SHP77 (cell line): ENCODE results near the gene TGFBR2.
"Not testable (repeated sequence)": the region's sequence is repeated elsewhere in the genome, so short reads cannot be mapped to it uniquely, and the experiment has no call there.

Experiments
- DNase-seq, 2 experiments: peaks; one replicate each; lab custom pipeline; 2025; lab: John Stamatoyannopoulos, UW

TGFBR2 gene

DNA sequence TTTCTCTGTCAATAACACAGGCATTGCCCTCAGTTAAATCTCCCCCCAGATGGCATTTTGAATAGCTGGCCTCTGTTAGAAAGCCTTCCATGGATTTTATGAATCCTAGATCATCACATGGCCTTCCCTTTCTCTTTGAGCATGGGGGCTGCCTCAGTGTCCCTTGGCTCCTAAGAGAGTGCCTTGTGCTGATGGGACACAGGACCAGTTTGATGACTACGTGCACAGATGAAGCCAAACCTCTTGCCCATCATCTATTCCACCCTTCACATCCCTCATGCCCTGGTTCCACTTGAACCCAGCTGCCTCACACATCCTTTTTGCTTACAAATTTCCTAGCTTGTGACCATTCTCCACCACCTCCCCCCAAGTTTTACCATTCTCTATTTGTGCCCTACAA is 12.9 kb downstream of the TGFBR2 start:
- DNase-seq = no peak

DNA sequence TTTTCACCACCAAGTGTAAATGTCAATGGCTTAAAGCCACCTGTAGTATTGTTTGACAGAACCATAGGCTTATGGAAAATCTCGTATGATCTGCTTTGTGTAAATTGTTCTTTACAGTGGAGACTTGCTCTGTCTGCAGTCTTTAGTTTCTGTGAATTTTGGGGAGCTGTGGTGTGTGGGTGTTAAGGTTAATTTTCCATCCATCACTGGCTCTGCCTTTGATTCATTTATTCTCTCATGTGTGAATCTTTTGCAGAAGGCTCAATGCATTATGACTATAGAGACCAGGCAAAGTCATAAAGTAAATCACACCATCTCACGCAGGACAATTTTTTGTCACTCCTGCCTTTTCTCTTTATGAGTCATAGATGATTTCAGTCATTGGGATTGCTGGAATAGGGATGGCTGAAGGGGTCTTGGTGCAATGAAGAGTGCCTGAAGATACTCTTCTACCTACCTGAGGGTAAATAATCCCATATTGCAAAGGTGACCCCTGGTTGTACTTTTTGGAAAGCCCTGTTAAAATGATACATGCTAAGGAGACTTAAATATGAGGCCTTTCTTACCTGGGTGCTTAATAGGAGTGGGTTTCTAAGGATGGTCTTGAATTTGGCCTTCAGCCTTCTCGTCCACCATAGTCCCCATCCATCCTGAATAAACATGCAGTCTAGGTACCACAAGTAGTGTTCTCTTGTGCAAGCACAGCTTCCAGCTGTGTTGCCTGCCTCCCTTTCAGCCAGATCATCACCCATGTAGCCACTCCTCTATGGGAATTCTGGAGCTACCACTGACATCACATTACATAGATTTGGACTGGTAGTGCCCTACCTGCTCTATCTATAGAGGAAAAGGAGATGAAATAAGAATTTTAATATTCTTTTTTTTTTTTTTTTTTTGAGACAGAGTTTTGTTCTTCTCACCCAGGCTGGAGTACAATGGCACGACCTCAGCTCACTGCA is 14.3 kb downstream of the TGFBR2 start:
- DNase-seq = no peak

DNA sequence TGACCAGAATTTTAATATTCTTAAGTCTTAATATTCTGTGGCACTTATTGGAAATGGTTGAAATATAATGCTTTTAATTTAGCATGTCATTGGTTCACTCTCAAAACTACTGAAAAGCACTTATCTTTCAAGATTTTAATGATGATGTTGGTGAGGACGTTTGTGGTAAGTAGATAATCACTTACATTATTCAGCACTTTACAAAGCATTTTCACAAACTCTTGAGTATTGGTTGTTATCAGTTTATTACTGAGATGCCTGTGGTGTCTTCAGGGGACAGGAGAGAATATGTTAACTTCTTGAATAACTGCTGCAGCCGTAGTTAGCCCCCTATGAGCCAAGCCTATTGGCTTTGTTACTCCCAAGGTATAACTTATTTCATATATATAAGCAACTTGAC is 15.2 kb downstream of the TGFBR2 start:
- DNase-seq = no peak

DNA sequence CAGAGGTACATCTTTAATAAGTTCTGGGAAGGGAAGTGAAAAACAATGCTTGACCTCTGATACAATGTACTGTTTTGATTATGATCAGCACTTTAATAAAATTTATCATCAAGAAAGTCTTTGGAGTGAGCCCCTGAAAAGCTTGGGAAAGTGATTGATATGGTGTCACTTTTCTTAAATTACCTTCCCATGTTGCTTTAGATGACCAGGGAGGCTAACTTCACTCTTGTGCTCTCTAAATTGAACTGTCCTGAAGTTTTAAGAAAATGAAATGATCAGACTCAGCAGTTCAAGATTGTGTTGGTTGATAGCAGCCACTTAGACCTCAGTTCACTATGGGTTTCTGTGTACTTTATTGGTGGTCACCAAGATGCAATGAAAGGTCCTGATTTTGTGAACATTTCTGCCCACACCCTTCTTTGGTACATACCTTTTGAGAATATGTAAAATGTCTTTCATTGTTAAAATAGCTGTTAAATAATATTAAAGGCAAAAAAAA is 15.7 kb downstream of the TGFBR2 start:
- no peak for DNase-seq

DNA sequence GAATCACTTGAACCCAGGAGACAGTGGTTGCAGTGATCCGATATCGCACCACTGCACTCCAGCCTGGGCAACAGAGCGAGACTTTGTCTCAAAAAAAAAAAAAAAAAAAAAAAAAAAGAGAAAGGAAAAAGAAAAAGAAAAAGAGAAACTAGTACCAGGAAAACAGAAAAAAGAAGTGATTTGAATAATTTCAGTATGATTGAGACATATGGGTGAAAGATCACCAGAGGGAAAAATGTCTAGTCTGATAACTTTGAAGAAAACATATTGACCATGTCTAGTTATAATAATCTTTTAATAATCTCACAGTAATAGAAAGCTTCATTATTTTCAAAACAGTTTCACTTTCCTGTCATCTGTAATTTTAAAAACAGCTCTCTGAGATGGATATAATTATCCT is 16.4 kb downstream of the TGFBR2 start:
- DNase-seq = no peak

DNA sequence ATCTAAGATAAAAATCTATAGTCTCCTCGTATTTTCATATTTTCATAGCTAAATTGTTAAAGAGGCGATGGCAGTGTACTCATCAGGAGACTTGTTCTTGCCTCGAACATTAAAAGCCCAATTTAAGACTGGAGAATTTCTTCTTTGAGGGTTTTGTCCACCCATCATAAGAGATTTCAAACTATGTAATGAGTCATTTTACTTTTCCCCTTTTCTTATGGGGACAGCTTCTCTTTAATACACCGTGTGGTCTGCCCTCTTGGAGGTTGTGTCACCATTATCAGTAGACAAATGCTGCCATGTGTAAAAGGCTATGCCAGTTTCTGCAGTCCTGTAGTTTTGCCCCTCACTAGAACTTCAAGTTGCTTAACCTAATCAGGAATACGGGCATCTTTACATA is 16.9 kb downstream of the TGFBR2 start:
- no peak for DNase-seq

DNA sequence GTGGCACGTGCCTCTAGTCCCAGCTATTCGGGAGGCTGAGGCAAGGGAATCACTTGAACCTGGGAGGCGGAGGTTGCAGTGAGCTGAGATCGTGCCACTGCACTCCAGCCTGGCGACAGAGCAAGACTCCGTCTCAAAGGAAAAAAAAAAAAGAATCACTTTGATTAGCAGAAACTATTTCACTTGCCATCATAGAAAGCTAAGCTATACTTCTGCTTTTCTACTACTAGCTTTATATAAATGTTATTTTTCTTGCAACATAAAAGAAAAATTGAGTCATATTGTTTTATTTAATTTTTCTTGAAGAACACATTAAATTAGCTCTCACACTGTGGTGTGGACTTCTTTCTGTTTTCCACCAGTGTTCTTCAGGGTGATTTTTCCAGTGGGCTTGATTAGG is 18.1 kb downstream of the TGFBR2 start:
- DNase-seq = not testable (repeated sequence)

DNA sequence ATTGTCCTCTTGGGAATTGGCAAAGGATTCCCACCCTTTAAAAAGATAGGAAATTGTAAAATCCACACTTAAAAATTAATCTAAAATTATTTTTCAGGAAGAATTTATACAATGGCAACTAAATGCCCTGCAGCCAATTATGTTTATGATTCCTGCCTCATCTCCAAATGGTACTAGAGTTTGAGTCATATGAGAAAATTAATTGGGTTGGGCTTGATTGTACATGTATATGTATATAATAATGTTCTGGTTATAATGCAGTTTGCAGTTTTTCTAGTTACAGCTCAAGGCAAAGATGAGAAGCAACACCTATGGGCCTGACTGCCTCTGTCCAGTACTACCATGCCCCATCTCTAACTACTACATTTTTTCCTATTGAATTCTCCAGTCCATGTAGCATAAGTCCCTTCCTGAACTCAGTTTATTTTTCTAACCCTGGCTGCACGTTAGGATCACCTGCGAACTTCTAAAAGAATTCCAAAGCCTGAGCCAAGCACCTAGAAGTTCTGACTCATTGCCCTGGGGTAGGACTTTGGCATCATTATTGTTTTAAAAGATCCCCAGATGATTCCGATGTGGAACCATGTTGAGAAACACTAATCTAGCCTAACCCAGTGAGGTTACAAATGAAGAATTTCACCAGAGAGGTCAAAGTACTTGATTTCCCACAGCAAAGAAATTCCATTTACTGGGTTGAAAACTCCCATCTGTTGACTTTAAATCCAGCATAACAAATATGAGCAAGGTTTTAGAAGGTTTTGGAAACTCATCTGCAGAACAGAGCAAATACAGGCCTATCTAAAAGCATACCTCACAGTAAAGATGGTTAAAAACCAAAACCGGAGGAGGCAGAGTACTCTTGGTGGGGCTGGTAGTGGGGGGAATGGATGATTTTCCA is 19.4 kb downstream of the TGFBR2 start:
- no peak for DNase-seq

DNA sequence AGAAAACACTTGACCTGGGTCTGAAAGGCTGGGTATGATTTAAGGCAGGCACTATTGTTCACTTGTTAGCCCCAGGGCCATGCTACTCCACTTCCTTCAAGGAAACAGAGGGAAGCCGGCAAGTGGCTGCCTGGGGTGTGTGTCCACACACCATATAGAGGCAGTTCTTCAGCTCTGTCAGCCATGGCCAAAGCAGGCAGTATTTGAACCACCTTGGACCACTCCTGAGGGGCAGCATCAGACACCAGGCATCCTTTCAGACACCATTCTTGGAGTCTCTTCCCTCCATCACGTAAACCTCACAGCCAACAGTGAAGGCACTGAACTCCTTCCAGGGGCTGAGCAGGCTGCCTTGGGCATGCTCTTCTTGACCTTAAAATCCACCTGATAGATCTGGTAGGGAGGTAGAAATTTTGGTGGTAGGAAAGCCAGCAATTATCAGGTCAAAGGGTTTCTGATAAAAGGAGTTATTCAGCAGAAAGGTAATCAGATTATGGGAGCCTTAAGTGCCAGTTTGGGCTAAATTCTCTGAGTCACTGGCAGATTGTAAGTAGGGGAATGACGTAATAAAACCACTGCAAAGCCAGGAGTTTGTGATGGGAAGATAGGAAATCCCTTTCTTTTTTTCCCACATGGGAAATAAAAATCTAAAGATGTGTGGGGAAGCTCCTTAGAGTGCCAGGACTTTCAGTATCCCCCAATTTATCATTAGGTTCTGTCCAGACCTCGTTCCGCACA is 20.2 kb downstream of the TGFBR2 start:
- no peak for DNase-seq

DNA sequence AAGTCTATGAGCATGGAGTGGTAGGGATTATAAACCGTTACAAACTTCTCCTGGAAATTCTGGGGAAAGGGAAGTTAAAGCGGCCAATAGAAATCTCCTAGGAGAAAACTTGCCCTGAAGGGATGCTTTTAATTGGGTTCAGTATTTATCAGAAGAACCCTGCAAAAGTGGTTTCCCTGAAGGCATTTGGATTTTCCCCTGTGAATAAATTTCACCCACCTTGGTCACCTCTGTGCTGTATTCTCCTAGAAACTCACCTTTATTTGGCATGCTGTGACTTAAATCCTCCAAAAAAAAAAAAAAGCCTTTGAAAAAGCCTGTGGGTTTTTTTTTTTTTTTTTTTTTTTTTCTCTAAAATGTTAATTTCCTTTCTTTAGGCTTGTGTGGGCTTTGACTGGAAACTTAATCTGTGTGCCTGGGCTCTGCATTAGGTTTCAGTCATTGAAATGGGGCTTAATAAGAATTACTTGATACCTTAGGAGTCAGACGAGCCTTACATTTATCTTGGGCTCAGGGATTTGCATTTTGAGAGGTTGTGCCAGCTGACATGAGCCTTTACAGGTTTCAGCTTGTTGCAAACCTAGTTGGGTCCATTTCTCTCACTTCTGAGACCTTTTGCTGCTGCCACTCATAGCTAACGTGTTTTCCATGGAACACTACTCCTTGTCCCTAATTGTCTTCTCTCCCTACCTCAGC is 22.0 kb downstream of the TGFBR2 start:
- no peak for DNase-seq

DNA sequence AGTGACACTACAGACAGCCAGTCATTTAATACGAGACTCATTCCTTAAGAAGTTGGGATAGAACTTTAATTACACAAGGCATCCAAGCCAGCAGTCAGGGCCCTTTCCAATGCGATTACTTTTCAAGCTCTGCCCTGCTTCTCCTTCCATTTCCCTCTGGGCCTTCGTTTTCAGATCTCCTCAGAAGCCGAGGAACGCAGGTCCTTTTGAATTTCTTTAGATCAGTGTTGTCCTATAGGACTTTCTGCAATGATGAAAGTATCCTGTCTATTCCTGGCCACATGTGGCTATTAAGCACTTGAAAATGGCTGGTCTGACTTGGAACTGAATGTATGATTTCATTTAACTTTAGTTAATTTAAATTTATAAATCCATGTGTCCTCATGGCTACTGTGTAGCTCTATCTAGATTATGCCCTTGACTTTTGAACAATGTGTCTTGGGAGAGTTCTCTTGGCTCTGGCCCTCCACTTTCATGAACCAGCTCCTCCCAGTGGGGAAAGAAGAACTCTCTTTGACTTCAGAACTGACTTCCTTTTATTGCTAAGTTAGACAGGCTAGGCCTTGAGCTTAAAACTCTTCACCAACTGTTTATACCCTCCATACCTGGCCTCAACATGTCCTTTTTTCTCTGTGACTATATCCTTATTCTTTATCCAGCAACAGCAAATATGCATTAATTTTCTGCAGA is 22.6 kb downstream of the TGFBR2 start:
- DNase-seq = no peak

DNA sequence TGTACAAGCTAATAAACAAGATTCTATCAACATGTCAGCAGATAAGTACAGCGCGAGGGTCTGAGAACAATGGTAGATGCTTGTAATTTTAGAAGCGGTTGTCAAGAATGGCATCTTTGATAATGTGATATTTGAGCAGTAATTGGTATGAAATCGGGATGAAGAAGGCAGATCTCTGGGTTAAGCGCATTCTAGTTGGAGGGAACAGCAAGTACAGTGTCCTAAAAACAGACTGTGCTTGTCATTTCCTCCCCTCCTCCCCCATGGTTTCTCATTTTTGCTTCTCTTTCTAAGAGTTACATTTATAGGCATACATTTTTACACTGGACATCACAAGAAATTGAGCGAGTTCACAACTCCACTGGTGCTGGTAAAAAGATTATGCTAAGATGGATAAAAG is 23.3 kb downstream of the TGFBR2 start:
- no peak for DNase-seq

DNA sequence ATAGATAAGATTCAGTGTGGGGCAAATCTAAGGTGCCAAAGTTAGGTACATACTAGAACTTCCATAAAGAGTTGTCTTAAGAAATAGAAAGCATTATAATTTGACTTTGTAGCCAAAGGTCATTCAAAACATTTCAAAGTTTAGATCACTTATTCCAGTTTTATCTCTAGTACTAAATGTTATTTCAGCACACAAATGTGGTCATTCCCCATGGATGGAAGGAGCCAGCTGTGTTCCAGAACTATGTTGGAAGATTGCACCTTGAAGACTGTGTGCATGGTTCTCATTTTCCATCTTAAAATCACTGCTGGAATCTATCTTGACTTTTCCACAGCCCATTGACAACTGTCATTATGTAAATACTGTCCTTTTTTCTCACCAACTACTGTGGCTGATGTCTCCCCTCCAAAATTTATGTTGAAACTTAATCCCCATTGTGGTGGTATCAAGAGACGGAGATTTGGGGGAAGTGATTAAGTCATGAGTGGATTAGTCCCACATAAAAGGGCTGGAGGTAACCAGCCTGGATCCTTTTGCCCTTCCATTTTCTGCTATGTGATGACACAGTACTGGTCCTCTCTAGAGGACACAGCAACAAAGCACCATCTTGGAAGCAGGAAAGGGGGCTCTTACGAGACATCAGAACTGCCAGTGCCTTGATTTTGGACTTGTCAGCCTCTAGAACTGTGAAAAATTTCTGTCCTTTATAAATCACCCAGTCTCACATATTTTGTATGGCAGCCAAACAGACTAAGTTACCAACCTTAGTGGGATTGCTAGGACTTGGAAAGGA is 24.0 kb downstream of the TGFBR2 start:
- DNase-seq = no peak

DNA sequence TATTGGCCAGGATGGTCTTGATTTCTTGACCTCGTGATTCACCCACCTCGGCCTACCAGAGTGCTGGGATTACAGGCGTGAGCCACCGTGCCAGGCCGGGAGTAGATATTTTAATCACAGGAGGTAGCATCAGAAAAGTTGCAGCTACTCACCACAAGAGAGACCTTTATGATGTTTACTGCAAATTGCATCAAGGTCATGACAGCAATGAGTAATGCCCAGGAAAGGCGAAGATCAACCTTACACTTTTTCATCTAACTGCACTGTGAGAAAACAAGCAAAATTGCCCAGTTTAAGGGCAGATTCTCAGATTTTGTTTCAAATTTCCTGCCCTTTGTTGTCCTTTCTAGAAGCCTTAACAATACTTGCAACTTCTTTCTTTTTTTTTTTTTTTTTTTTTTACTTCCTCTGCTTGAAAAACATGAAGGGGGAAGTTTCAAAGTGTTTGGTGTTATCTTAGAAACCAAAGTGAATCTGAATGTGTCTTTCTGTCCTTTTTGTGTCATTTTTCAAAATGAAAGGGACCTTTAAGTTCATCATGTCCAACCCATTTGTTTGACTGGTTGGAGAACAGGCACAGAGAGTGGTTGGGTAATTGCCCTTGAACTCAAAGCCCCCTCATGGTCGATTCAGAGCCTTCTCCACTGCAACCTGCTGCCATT is 25.0 kb downstream of the TGFBR2 start:
- no peak for DNase-seq

DNA sequence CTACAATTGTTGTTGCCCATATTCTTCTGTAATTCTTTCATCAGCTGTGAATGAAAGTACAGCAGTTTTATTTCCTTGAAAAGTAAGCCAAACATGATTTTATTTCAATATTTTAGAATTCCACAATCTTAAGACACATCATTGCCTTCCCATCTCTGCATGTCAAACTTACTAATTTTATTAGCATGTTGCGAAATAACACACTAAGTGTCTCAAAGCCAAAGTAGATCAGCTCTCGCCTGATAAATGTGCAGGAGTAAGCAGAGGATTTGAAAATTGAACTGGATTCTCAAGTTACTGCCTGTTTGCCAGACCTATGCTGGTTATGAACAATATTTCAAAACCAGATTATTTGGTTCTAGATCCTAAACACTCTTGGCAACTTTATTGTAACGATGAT is 25.7 kb downstream of the TGFBR2 start:
- no peak for DNase-seq

DNA sequence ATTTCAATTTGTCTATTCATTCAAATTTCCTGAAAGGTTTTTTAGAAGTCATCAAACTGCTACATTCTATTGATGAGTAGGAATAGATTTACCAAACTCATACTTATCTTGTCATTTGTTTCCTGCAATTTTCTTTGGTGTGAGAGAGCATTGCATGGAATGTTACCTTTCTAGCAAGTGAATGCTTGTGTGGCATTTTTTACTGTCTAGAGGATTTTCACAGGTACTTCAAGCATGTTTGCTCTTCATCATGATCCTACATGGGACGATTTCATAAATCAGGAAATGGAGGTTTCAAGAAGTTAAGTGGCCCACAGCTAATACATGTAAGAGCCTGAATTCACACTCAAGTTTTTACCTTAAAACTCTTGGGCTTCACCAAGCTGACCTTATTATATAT is 26.1 kb downstream of the TGFBR2 start:
- no peak for DNase-seq

DNA sequence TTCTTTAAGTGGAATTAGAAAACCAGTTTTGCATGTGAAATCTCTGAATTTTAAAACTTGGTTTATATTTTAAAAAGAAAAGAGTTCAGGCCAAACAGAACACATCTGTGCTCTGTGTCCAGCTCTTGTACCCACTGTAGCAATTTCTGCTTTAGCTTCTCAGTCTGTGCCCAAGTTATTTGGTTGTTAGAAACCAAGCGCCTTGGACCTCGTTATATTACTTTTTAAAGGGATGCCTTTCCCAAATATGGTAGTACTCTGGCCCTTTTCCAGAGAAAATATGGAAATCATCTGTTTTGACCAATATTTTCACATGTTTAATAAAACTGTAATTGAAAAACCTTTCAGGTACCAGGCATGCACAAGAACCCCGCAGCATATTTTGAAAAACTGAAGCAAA is 27.3 kb downstream of the TGFBR2 start:
- no peak for DNase-seq

DNA sequence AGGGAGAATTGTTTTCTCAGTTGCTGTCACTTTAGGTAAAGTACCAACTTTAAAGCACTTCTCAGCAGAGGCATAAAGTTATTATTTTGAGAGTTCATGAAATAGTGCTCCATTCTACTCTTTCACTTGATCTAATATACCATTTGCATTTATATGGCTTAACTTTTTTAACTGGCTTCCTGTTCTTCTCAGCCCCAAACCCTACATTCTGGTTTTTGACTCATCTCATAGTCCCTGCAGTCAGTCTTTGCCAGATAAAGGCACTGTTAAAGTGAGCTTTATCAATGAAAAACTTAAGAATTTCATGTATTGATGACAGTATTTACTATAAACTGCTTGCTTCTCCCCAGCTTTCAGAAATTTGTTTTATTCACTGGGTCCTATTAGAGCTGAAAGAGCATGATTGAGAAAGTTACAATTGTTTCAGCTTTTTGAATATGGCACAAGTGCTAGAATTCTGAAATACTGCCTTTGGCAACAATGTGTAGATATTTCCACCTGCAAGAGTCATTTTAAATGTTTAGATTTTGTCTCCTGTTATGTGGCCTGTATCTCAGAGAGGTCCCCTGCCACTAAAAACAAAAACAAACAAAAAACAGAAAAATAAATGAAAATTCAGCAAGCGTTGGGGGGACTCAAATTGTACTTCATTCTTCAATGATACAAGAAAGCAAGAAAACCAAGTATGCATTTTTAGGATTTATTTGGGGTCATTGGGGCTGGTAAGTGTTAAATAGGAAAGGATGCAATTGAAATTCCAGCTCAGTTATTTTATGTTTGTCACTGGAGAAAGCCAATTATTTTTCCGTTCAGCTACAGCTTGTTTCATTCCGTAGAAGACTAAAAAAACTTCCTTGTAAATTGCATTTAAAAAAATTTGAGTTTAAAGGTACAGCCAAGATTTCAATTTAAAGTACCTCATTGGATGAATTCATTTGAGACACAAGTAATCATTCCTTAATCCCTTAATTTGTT is 28.6 kb downstream of the TGFBR2 start:
- DNase-seq = no peak
